ENCODE results near the gene EID3. TPM values are rescaled to one million over a fixed set of nuclear protein-coding genes. Genes with fewer than 3 reads are reported as not detected.

The EID3 gene
- total RNA-seq, 1 experiment from 2014 or later = 2.7 TPM

GRCh38 chr12:104313568-104314241 is 10.2 kb downstream of the EID3 start:
- no peak overlapping the region for H3K4me3 ChIP-seq (ENCODE audit: low read length)
- H3K4me1 ChIP-seq (ENCODE audit: low read length) = no peaks in the 10 kb centered on the region
- H3K4me2 ChIP-seq (ENCODE audit: low read depth, low read length, poor library complexity, severe bottlenecking) = no peak overlapping the region
- H4K20me1 ChIP-seq (ENCODE audit: insufficient read depth, low read depth, low read length) = peaks cover 13% of the 10 kb centered on the region
- H3K9me2 ChIP-seq (replicated peaks; ENCODE audit: insufficient read depth, low read length) = no peaks in the 10 kb centered on the region
- no peaks in the 10 kb centered on the region for H3K9me3 ChIP-seq (ENCODE audit: low read length)
- no peak overlapping the region for H3K27ac ChIP-seq (ENCODE audit: low read length)
- H2AFZ ChIP-seq (ENCODE audit: low read length) = no peak overlapping the region
- no peak for DNase-seq
- no peaks in the 10 kb centered on the region for H3K27me3 ChIP-seq (ENCODE audit: low read length)
- no peak overlapping the region for H3K9ac ChIP-seq (ENCODE audit: low read length)
- H3K36me3 ChIP-seq (ENCODE audit: insufficient read depth, low read length) = peaks cover 67% of the 10 kb centered on the region
- peaks cover 75% of the 10 kb centered on the region for H3K79me2 ChIP-seq (ENCODE audit: low read length)

GRCh38 chr12:104314242-104314614 is 10.7 kb downstream of the EID3 start:
- peaks cover 10% of the 10 kb centered on the region for H4K20me1 ChIP-seq (ENCODE audit: insufficient read depth, low read depth, low read length)
- no peak overlapping the region for H3K9ac ChIP-seq (ENCODE audit: low read length)
- no peak overlapping the region for H3K27ac ChIP-seq (ENCODE audit: low read length)
- no peak overlapping the region for H2AFZ ChIP-seq (ENCODE audit: low read length)
- peaks cover 70% of the 10 kb centered on the region for H3K79me2 ChIP-seq (ENCODE audit: low read length)
- H3K4me2 ChIP-seq (ENCODE audit: low read depth, low read length, poor library complexity, severe bottlenecking) = no peak overlapping the region
- DNase-seq = no peak
- no peaks in the 10 kb centered on the region for H3K9me3 ChIP-seq (ENCODE audit: low read length)
- no peaks in the 10 kb centered on the region for H3K9me2 ChIP-seq (replicated peaks; ENCODE audit: insufficient read depth, low read length)
- H3K4me3 ChIP-seq (ENCODE audit: low read length) = no peak overlapping the region
- H3K4me1 ChIP-seq (ENCODE audit: low read length) = no peaks in the 10 kb centered on the region
- no peaks in the 10 kb centered on the region for H3K27me3 ChIP-seq (ENCODE audit: low read length)
- H3K36me3 ChIP-seq (ENCODE audit: insufficient read depth, low read length) = peaks cover 70% of the 10 kb centered on the region

GRCh38 chr12:104315326-104316224 is 12.0 kb downstream of the EID3 start:
- Histone ChIP-seq H3K9me3 (ENCODE audit: low read length) (no peaks in the 10 kb centered on the region), H3K27me3 (ENCODE audit: low read length) (no peaks in the 10 kb centered on the region), H3K27ac (ENCODE audit: low read length) (no peak overlapping the region), H2AFZ (ENCODE audit: low read length) (no peak overlapping the region), H3K4me2 (ENCODE audit: low read depth, low read length, poor library complexity, severe bottlenecking) (no peak overlapping the region), H3K9ac (ENCODE audit: low read length) (no peak overlapping the region), H4K20me1 (ENCODE audit: insufficient read depth, low read depth, low read length) (peaks cover 3% of the 10 kb centered on the region; the same call in 1 of the 2 replicates), H3K36me3 (ENCODE audit: insufficient read depth, low read length) (peaks cover 76% of the 10 kb centered on the region), H3K4me3 (ENCODE audit: low read length) (no peak overlapping the region), H3K79me2 (ENCODE audit: low read length) (peaks cover 59% of the 10 kb centered on the region), H3K4me1 (ENCODE audit: low read length) (no peaks in the 10 kb centered on the region), H3K9me2 (replicated peaks; ENCODE audit: insufficient read depth, low read length) (no peaks in the 10 kb centered on the region)
- DNase-seq = no peak

- H3K27me3 ChIP-seq (ENCODE audit: low read length) = no peaks in the 10 kb centered on the region
- H3K4me3 ChIP-seq (ENCODE audit: low read length) = no peak overlapping the region
- peaks cover 80% of the 10 kb centered on the region for H3K36me3 ChIP-seq (ENCODE audit: insufficient read depth, low read length)
- H2AFZ ChIP-seq (ENCODE audit: low read length) = no peak overlapping the region
- peaks cover 3% of the 10 kb centered on the region; the same call in 1 of the 2 replicates for H4K20me1 ChIP-seq (ENCODE audit: insufficient read depth, low read depth, low read length)
- H3K79me2 ChIP-seq (ENCODE audit: low read length) = peaks cover 56% of the 10 kb centered on the region
- H3K9me3 ChIP-seq (ENCODE audit: low read length) = no peaks in the 10 kb centered on the region
- H3K9me2 ChIP-seq (replicated peaks; ENCODE audit: insufficient read depth, low read length) = no peaks in the 10 kb centered on the region
- no peaks in the 10 kb centered on the region for H3K4me1 ChIP-seq (ENCODE audit: low read length)
- H3K9ac ChIP-seq (ENCODE audit: low read length) = no peak overlapping the region
- no peak overlapping the region for H3K27ac ChIP-seq (ENCODE audit: low read length)
- no peak for DNase-seq
- H3K4me2 ChIP-seq (ENCODE audit: low read depth, low read length, poor library complexity, severe bottlenecking) = no peak overlapping the region
Observed at GRCh38 chr12:104316936-104317335, 13.4 kb downstream of the EID3 start.

DNA sequence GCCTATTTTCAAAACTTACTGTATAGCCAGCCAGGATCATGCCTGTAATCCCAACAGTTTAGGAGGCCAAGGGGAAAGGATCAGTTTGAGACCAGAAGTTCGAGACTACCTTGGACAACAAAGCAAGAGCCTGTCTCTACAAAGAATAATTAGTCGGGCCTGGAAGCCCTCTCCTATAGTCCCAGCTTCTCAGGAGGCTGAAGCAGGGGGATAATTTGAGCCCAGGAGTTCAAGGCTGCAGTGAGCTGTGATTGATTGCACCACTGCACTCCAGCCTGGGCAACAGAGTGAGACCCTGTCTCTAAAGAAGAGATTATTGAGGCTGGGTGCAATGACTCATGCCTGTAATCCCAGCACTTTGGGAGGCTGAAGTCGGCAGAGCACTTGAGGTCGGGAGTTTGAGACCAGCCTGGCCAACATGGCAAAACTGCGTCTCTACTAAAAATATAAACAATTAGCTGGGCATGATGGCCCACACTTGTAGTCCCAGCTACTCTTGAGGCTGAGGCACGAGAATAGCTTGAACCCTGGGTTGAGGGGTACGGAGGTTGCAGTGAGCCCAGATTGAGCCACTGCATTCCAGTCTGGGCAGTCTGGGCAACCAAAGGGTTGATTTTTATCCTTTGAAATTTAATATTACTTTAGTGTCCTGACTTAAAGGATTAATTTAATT is 14.1 kb downstream of the EID3 start:
- no peak overlapping the region for H3K9ac ChIP-seq (ENCODE audit: low read length)
- DNase-seq = no peak
- no peaks in the 10 kb centered on the region for H3K27me3 ChIP-seq (ENCODE audit: low read length)
- no peaks in the 10 kb centered on the region for H4K20me1 ChIP-seq (ENCODE audit: insufficient read depth, low read depth, low read length)
- H3K79me2 ChIP-seq (ENCODE audit: low read length) = peaks cover 51% of the 10 kb centered on the region
- no peak overlapping the region for H2AFZ ChIP-seq (ENCODE audit: low read length)
- H3K4me3 ChIP-seq (ENCODE audit: low read length) = no peak overlapping the region
- no peak overlapping the region for H3K4me2 ChIP-seq (ENCODE audit: low read depth, low read length, poor library complexity, severe bottlenecking)
- H3K36me3 ChIP-seq (ENCODE audit: insufficient read depth, low read length) = peaks cover 75% of the 10 kb centered on the region
- H3K4me1 ChIP-seq (ENCODE audit: low read length) = no peaks in the 10 kb centered on the region
- H3K9me2 ChIP-seq (replicated peaks; ENCODE audit: insufficient read depth, low read length) = no peaks in the 10 kb centered on the region
- no peak overlapping the region for H3K27ac ChIP-seq (ENCODE audit: low read length)
- no peaks in the 10 kb centered on the region for H3K9me3 ChIP-seq (ENCODE audit: low read length)

DNA sequence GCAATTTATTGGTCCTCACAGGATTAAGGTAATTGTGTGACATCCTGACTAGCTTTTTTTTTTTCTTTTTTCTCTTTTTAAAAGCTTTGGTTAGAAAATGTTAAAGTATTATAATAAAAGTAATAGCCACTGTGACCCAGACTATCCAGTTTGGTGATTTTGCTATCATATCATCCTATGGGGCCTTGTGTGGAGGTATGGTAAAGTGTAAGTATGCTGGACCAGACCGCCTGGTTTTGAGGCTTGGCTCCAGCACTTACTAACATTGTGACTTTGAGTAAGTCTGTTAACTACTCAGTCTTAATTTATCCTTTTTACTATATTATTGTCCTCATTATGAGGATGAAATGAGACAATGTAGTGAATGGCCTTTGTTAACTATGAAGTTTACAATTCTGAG is 15.5 kb downstream of the EID3 start:
- no peaks in the 10 kb centered on the region for H3K27me3 ChIP-seq (ENCODE audit: low read length)
- H2AFZ ChIP-seq (ENCODE audit: low read length) = no peak overlapping the region
- DNase-seq = no peak
- no peaks in the 10 kb centered on the region for H3K9me2 ChIP-seq (replicated peaks; ENCODE audit: insufficient read depth, low read length)
- no peaks in the 10 kb centered on the region for H4K20me1 ChIP-seq (ENCODE audit: insufficient read depth, low read depth, low read length)
- no peak overlapping the region for H3K4me3 ChIP-seq (ENCODE audit: low read length)
- no peaks in the 10 kb centered on the region for H3K4me1 ChIP-seq (ENCODE audit: low read length)
- H3K4me2 ChIP-seq (ENCODE audit: low read depth, low read length, poor library complexity, severe bottlenecking) = no peak overlapping the region
- no peak overlapping the region for H3K9ac ChIP-seq (ENCODE audit: low read length)
- H3K27ac ChIP-seq (ENCODE audit: low read length) = no peak overlapping the region
- peaks cover 66% of the 10 kb centered on the region for H3K36me3 ChIP-seq (ENCODE audit: insufficient read depth, low read length)
- H3K9me3 ChIP-seq (ENCODE audit: low read length) = no peaks in the 10 kb centered on the region
- peaks cover 39% of the 10 kb centered on the region for H3K79me2 ChIP-seq (ENCODE audit: low read length)

- no peak overlapping the region for H3K4me3 ChIP-seq (ENCODE audit: low read length)
- no peak overlapping the region for H3K4me2 ChIP-seq (ENCODE audit: low read depth, low read length, poor library complexity, severe bottlenecking)
- H3K27ac ChIP-seq (ENCODE audit: low read length) = no peak overlapping the region
- no peaks in the 10 kb centered on the region for H3K9me2 ChIP-seq (replicated peaks; ENCODE audit: insufficient read depth, low read length)
- no peaks in the 10 kb centered on the region for H4K20me1 ChIP-seq (ENCODE audit: insufficient read depth, low read depth, low read length)
- no peak overlapping the region for H2AFZ ChIP-seq (ENCODE audit: low read length)
- H3K9me3 ChIP-seq (ENCODE audit: low read length) = no peaks in the 10 kb centered on the region
- no peak for DNase-seq
- no peak overlapping the region for H3K9ac ChIP-seq (ENCODE audit: low read length)
- no peaks in the 10 kb centered on the region for H3K4me1 ChIP-seq (ENCODE audit: low read length)
- no peaks in the 10 kb centered on the region for H3K27me3 ChIP-seq (ENCODE audit: low read length)
- peaks cover 35% of the 10 kb centered on the region for H3K79me2 ChIP-seq (ENCODE audit: low read length)
- peaks cover 63% of the 10 kb centered on the region for H3K36me3 ChIP-seq (ENCODE audit: insufficient read depth, low read length)
Observed at GRCh38 chr12:104319918-104320626, 16.5 kb downstream of the EID3 start.
